Stimulated activated CD8-positive, alpha-beta memory T cell treated with anti-CD3 and anti-CD28 coated beads, Interleukin-15, amount 100 ng/mL, for 4 hours (primary cell): Measurements from ENCODE around the gene UBXN4.
"Not testable (repeated sequence)": the region's sequence is repeated elsewhere in the genome, so short reads cannot be mapped to it uniquely, and the experiment has no call there.

Source experiments
- DNase-seq, 2 donors: peaks; one replicate each; pipeline ENCODE4 v3.0.0-alpha.2; 2020; ENCODE audit warnings: low read depth in 2 of 2

UBXN4 gene

GRCh38 chr2:135762530-135762929, 20.9 kb downstream of the UBXN4 start:
- DNase-seq, result no peak

DNA sequence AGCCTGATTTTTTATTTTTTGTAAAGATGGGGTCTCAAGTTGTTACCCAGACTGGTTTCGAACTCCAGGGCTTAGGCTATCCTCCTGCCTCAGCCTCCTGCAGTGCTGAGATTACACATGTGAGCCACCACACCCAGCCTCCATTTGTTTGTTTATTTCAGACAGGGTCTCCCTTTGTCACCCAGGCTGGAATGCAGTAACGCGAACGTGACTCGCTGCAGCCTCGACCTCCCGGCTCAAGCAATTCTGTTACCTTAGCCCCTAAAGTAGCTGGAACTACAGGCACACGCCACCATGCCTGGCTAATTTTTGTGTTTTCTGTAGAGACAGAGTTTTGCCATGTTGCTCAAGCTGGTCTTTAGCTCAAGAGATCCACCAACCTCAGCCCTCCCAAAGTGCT, 27.2 kb downstream of the UBXN4 start:
- no peak for DNase-seq

DNA sequence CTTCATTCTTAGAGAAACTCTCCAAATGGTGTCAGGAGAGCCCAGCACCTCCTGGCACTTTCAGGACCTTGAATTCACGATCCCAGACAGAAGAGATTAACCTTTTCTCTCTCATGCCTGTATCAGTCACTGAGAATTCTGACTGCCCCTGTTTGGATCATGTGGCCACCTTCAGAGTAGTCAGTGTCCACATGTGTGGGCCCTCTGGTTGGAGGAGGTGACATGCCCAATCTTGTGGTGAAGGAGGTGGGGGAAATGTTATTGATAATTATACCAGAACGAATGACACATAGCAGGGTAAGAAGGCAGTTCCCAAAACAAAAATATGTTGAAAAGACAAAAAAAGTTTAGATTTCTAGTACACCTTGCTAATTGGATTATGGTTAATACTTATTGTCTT, 31.7 kb downstream of the UBXN4 start:
- DNase-seq, result no peak

DNA sequence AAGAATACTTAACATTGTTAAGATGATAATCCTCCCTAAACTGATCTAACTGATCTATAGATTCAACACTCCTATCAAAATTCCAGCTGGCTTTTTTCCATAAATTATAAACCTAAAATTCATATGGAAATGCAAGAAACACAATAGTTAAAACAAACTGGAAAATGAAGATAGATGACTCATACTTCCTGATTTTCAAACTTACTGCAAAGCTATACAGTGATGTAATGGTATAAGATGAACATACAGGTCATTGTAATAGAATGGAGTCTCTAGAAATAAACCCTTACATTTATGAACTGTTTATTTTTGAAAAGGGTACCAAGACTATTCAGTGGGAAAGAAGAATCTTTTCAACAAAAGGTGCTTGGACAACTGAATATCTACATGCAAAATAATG, 32.3 kb downstream of the UBXN4 start:
- DNase-seq, result no peak

DNA sequence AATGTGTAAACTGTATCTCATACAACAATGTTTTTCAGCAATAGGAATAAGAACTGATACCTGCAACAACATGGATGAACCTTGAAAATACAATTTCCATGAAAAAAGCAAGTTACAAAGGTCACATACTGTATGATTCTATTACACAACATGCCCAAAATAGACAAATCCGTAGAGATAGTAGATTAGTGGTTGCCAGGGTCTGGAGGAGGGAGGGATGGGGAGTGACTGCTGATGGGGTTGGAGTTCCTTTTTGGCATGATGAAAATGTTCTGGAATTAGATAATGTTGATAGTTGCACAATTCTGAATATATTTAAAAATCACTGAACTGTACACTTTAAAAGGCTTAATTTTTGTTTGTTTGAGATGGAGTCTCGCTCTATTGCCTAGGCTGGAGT, 33.8 kb downstream of the UBXN4 start:
- no peak for DNase-seq

GRCh38 chr2:135776367-135776766, 34.7 kb downstream of the UBXN4 start:
- no peak for DNase-seq

GRCh38 chr2:135782231-135782630, 40.6 kb downstream of the UBXN4 start:
- DNase-seq, result no peak

DNA sequence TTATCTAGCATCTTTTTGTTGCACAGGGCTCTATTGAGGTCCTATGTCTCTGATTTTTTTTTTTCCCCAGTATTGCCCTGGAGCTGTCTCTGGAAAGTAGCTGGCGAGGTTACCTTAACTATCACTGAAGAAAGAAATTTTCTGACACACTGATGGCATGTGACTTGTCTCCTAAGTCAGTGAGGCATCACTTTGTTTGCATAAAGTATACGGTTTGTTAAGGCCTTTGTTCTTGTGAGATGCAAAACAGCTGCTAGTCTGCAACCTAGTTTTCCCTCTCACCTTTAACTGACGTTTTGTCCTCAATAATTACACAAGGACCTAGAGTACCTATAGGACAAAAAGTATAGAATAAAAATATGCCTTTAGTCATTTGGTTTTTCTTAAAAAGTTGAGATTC, 41.8 kb downstream of the UBXN4 start:
- DNase-seq, result no peak

- DNase-seq, result no peak
Observed at GRCh38 chr2:135785032-135785431, 43.4 kb downstream of the UBXN4 start.

DNA sequence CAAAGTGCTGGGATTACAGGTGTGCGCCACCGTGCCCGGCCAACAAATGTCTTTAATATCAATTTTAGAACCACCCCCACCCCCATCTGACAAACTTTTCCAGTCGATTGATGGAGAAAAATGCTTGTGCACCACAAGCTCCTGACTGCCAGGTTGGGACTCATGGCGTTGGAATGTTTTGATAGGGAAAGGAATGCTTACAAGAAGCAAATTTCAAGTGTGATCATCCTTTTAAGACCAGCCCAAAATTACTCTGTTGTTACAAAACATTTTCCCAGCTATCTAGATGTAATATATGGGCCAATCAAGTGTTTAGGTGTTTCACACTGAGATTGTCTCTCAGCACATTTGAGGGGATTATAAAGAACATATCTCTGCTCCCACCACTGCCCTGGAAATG, 45.2 kb downstream of the UBXN4 start:
- no peak for DNase-seq

GRCh38 chr2:135790423-135790822, 48.8 kb downstream of the UBXN4 start:
- no peak for DNase-seq

DNA sequence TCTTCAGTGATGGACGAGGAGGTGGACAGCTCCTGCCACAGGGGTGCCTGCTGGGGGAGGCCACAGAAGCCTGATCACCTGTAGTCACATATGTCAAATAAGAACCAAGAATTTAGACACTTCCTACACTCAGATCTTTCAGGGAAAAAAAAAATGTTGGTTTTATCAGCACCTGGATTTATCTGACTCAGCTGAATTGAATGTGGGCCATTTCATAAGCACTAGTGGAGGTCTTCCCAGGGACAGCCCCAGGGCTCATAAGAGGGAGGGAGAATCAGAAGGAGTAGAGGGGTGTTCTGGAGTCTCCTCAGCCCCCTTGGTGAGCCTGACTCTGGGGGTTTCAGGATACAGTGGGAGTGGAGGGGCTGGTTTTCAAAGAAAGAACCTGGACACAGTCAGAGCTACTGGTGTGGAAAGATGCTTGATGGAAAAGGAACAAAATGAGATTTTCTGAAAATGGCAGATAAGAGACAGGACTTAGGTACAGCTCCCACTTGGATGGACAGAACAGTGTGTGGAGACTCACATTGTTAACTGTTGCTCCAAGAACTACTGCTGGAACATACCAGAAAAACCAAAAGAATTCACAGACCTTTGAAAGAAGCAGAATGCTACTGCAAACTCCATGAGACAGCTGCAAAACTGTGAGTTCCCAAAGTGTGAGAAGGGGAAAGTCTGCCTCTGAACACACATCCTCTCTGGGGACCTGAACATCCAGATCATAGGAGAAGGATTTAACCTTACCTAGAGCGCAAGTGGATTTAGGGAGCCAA, 49.9 kb downstream of the UBXN4 start:
- DNase-seq, result no peak

DNA sequence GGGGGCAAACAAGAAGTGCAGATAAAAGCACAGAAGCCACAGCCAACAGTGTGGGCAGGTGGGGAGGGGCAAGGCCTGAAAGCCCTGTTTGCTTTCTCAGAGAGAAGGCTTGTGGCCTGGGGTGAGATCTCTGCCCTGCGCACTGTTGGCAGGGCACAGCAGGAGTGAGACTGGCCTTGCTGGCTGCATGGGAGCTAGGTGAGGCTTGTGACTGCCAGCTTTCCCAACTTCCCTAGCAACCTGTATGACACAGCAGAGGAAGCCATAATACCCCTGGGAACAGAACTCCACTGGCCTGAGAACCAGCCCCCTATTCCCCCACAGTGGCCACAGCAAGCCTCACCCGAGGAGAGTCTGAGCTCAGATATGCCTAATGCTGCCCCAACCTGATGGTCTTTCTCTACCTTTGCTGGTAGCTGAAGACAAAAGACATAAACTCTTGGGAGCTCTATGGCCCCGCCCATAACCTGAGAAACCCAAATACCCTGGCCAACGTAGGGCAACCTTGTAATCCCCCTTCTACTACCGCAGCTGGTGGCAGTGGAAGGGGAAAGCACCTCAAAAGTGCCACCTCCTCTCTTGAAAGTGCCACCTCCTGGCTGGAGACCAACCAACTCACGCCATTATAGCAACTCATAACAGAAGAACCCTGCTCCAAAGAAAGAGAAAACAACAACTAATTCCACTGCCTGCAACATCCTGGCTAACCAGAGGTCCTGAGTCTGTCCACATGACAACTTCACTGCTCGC, 50.9 kb downstream of the UBXN4 start:
- DNase-seq, result no peak

- not testable (repeated sequence) for DNase-seq
Observed at GRCh38 chr2:135795641-135796040, 54.0 kb downstream of the UBXN4 start.

DNA sequence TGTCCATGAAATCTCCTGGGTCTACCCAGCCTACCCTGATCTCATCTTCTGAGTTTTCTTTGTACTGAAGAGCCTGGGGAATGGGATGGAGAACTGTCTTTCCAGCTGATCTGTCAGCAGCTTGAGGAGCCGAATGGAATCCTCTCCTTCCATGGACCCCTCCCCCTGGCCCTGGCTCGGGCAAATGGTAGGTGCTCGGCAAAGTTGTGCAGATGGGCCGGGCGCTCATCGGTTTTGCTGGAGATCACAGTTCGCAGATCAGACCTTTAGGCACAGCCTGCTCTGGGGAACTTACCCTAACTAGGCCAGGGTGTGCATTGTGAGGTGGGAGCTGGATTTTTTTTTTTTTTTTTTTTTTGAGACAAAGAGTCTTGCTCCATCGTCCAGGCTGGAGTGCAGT, 55.0 kb downstream of the UBXN4 start:
- DNase-seq, result no peak

GRCh38 chr2:135797497-135798274, 56.0 kb downstream of the UBXN4 start:
- DNase-seq, result peak; percentile 49 to 57

- DNase-seq, result no peak
Observed at GRCh38 chr2:135798275-135798705, 56.6 kb downstream of the UBXN4 start.

DNA sequence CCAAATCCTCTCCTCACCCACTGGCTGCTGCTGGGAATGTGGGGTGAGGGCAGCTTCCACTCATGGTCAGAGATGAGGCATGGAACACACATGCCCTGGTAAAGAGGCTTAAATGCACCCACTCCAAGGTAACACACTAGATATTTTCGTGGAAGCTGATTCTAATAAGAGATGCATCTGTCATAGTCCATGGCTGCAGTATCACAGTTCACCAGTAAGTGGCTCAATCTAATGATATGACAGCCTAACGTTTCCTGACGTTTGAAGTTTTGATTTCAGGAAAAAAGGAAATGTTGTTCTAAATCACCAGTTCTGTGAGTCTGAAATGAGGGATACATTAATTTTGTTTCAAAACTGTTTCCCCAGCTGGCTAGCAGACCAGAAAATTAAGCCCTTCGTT, 57.1 kb downstream of the UBXN4 start:
- no peak for DNase-seq

DNA sequence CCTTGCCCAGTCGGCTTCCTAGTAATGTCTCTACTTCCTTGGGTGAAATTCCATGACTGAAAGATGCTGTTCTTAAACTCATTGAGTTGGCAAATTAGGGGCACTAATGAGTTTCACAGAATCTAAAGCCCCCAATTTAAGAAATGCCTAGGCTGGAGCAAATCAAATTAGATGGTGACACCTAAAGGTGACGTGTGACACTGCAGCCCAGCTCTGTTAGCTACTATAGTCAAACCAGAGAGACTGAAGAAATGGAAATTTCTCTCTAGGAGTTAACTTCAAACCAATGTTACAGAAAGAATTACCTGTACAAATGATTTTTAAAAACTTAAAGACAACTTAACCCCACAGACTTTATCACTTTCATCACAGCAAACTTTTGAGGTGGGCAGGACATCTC, 58.1 kb downstream of the UBXN4 start:
- no peak for DNase-seq

- DNase-seq, result no peak
Observed at GRCh38 chr2:135800513-135801460, 59.1 kb downstream of the UBXN4 start.

- no peak for DNase-seq
Observed at GRCh38 chr2:135802350-135802749, 60.7 kb downstream of the UBXN4 start.
